GM19023 (cell line): Measurements from ENCODE around the gene CHPF.
A peak's percentile ranks its signal among the peaks of the same experiment; 100 is the strongest.

Experiments
- ATAC-seq: cut with Tn5 transposase; IDR thresholded peaks from one replicate; pipeline ENCODE4 v1.9.1; 2021; ENCODE audit warnings: mild to moderate bottlenecking, moderate library complexity; ENCODE audit not compliant: unreplicated experiment

CHPF gene

DNA sequence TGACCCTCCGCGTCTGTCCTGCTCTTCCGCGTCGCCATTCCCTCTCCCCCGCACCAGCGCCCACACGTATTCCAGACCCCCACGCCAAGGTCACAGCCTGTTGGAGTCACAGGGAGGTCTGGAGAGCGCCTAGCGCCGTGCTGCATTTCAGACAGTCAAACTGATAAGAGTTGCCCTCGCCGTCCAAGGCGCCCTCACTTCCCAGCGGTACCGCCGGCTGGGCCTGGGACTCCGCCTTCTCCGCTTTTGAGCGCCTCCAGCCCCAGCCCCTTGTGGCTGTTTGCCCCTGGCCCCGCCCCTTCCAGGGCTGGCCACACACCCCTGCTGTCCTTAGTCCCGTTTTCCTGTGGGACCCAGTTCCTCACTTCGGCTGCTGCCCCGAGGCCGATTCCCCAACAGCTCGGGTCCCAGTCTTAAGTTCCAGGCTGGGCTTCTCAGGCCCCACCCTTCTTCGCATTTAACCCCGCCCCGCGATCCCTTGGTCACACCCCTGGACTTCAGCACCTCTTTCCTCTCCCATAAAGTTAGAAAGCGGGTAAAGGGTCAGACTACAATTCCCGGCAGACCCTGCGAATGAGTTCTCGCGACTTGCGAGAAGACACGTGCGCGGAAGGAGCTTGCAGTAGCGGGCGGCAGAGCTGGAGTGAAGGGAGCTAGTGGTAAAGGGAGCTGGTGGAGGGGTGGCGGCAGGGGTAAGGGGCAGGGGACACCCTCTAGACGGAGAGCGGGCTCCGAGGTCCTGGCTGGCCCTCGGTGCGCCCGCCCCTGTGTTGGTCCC, 45.1 kb downstream of the CHPF start, which contains the start of gene GMPPA:
Gene GMPPA, plus strand, starts transcription at position 612 of the 778 bp plus-strand sequence. CDS start 1,085 bp downstream, outside the sequence.
- ATAC-seq = peak; percentile 92

DNA sequence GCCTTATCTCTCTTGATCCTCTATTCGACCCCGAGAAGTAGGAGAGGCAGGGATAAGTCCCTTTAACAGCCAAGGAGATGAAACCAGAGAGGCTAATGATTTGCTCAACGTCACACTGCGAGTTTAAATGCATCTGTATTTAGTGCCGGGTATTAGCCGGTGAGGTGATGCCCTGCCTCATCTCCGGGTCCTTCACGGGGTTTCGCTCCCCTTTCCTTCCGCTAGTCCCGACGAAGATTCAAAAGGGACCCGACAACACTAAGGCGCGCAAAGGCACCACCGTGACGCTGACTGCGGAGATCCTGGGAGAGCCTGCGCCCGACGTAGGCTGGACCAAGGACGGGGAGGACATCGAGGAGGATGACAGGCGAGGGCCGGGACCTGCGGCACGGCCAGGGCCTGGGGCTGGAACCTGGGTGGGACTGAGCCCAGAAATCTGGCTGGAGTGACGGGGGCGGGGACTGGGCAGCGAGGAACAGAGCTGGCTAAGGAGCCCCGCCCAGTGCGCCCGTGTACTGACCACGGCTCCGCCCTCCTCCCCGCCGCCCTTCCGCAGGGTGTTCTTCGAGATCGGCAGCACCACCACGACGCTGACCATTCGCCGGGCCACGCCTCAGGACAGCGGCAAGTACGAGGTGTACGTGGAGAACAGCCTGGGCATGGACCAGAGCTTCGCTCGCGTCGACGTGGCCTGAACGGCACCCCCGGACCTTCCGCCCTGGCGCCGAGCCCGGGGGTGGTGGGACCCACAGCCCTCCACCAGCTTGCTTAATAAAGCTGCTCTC, 45.9 kb downstream of the CHPF start:
- peak; percentile 27 for ATAC-seq

DNA sequence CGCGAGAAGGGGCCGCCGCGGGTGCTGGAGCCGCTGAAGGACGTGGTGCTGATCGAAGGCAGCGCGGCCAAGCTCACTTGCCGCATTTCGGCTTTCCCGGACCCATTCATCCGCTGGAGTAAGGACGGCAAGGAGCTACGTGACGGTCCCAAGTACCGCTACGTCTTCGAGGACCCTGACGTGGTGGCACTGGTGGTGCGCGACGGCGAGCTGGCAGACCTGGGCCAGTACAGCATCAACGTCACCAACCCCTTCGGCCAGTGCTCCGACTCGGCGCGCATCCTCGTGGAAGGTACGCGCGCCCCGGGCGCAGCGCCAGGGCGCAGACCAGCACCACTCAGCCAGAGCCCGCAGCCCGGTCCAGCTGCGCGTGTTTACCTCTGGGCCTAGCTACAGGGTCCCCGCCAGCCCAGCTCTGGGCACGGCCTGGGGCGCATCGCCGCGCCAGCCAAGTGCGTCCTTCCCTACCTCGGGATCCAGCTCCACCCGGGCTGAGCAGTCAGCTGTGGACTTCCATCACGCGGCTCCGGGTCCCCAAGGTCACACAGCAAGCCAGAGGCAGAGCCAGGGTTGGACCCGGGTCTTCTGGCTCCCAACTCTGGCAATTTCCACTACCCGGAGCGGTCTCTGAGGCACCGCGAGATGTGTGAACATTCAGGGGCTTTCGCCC, 46.6 kb downstream of the CHPF start:
- no peak for ATAC-seq

DNA sequence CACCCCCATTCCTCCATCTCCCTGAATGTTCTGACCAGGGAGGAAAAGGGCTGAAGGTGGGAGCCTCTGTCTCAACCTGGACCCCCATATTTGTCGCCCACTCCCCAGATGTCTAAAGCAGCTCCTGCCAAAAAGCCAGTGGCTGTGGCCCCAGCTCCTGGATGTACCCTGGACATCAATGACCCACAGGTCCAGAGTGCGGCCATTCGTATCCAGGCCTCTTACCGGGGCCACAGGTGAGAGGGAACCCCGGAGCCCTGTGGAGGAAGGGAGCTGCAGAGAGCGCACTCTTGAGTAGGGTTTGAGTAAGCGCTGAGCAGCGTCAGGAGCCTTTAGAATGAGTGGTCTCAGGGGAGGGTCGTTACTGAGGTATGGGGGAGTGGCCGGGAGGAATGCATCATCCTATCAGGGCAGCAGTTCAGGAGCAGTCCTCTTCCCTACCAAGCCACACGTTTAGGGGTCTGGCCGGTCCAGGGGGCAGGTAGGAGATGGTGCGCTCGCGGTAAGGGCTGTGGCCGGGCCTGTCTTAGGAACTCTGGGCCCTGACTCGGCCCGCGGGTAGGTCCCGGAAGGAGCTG, 47.3 kb downstream of the CHPF start:
- no peak for ATAC-seq

DNA sequence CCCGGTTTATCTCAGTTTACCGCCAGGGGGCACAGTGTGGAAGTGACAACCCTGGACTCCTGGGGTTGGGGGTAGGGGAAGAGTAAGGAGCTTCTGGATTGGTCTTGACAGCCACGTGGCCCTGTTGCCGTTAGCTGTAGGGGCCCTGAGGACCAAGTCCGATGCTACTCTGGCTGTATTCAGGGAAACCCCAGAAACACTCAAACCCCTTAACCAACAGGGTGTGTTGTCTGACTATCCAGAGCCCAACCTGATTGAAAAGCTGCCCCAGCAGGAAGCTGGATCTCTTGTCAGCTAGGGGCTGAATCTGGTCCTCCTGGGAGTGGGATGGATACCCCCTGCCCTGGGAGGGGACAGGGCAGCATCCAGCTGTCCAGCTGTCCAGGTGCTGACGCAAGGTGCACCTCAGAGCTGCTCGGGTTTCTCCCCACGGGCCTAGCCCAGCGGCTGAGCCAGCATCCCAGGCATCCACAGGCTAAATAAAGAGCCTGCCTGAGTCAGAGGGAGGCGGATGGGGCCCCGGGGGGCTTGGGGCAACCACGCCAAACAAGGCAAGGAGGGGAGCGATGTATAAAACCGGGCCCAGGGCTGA, 48.0 kb downstream of the CHPF start:
- no peak for ATAC-seq

DNA sequence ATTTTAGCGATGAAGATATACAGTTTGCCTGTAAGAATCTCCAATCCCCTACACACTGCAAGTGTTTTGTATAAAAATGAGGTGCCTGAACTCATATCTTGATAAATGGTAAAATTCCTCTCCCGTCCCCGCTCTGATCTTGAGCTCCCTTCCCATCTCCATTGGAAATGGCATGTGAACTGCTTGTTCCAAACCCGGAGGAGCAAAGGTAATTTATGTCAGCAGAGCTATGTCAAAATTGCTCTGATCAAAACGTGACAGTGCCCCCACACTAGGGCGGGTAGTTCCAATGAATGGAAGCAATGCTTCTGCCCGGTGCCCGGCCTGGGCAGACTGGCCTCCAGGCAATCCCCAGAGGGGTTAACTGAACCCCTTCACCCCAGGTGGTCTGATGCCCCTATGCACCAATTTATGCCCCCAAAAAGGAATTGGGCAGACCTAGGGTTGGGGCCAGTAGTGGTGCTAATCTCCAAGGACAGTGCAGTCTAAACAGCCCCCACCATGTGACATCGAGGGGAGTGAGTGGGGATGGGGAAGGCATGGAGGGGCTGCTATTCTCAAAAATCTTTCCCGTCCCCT, 48.6 kb downstream of the CHPF start:
- ATAC-seq = no peak

DNA sequence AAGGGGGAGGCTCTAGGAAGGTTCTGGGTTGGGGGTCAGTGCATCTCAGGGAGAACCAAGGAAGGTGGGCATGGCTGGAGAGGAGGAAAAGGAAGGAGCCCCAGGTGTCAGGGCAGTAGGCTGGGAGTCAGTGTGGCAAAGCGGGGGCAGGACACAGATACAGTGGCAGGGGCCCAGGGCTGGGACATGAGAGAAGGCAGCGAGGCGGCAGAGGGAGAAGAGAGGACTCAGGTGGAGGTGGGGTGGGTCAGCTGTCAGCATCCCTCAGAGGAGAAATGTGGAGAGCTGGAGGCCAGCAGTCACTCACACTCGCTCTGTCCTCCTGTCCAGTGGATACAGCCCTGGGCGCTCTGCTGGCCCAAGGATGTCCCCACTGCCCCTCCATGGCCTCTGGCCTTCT, 50.5 kb downstream of the CHPF start:
- no peak for ATAC-seq

DNA sequence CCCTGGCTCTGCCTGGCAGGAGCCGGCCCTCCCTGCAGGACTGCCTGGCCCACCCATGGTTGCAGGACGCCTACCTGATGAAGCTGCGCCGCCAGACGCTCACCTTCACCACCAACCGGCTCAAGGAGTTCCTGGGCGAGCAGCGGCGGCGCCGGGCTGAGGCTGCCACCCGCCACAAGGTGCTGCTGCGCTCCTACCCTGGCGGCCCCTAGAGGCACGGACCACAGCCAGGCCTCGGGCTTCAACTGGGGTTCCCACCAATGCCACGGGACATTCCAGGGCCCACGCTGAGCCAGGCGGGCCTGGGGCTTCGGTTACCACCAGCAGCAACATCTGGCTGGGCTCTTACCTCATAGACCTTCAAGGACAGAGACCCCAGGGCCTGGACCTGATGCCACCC, 51.0 kb downstream of the CHPF start:
- no peak for ATAC-seq

DNA sequence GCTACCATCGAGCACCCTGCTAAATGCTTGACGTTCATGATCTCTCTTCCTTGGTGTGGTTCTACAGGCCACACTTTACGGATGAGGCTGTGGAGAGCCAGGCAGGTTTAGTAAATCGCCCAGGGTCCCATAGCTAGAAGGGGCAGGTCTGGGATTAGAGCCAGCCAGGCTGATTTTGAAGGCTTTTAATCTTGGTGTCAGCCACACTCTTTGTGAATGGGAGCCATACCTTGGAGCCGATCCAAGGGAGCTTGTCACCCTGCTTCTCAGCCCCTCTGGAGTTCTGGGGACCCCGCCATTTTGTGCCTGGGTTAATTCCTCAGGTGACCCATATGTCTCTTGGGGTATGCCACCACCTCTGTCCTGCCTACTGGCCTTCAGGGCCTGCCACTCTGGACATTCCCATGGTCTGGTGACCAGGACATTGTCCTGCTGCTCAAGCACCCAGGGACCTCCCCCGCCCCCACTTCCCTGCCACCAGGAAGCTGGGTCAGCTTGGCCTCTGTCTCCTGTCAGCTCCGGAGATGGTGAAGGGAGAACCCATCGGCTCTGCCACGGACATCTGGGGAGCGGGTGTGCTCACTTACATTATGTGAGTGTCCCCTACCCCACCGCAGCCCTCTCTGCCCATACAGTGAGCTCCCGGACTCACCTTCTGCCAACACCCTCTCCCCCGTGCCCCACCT, 52.2 kb downstream of the CHPF start:
- no peak for ATAC-seq

DNA sequence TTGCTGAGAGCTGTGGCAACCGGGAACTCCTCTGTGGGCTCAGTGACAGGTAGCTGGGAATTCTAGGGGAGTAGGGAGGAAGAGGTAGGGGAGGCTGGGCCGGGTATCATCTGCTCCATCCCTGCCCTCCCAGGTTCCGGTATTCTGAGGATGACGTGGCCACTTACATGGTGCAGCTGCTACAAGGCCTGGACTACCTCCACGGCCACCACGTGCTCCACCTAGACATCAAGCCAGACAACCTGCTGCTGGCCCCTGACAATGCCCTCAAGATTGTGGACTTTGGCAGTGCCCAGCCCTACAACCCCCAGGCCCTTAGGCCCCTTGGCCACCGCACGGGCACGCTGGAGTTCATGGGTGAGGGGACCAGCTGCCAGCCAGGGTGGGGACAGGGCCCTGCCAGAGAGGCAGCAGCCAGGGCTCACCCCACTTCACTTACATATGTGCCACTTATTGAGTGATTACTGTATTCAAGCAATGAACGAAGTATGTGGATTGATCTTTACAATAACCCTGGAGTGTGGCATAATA, 52.9 kb downstream of the CHPF start:
- no peak for ATAC-seq

DNA sequence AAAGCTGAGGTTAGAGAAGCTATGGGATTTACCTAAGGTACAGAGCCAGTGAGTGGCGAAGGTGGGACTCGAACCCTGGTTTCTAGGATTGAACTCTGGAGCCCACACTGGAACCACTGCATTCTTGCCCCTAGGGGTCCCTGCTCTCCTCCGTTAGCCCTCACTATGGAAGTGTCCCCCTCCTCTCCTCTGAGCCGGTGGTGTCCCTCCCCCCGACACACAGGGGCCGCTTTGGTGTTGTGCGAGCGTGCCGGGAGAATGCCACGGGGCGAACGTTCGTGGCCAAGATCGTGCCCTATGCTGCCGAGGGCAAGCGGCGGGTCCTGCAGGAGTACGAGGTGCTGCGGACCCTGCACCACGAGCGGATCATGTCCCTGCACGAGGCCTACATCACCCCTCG, 53.4 kb downstream of the CHPF start:
- ATAC-seq = no peak

DNA sequence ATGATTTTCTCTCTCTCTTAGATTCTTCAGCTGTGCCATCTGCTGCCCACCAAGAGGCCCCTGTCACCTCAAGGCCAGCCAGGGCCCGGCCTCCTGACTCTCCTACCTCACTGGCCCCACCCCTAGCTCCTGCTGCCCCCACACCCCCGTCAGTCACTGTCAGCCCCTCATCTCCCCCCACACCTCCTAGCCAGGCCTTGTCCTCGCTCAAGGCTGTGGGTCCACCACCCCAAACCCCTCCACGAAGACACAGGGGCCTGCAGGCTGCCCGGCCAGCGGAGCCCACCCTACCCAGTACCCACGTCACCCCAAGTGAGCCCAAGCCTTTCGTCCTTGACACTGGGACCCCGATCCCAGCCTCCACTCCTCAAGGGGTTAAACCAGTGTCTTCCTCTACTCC, 54.3 kb downstream of the CHPF start:
- no peak for ATAC-seq
